GM21529 (cell line): ENCODE measurements around the gene KAT6B.
"Not testable (repeated sequence)": the region's sequence is repeated elsewhere in the genome, so short reads cannot be mapped to it uniquely, and the experiment has no call there.

Experiments used
- ATAC-seq: cut with Tn5 transposase; IDR thresholded peaks from one replicate; pipeline ENCODE4 v1.9.1; 2021; ENCODE audit not compliant: unreplicated experiment

KAT6B gene

GRCh38 chr10:74916283-74916682 is 89.9 kb downstream of the KAT6B start:
- no peak for ATAC-seq

GRCh38 chr10:74917481-74918077 is 91.2 kb downstream of the KAT6B start:
- ATAC-seq: no peak

GRCh38 chr10:74919671-74920070 is 93.3 kb downstream of the KAT6B start:
- ATAC-seq: no peak

- ATAC-seq: not testable (repeated sequence)
Measured at GRCh38 chr10:74921070-74921469, 94.7 kb downstream of the KAT6B start.

- ATAC-seq: no peak
Measured at GRCh38 chr10:74921744-74922143, 95.3 kb downstream of the KAT6B start.

- no peak for ATAC-seq
Measured at GRCh38 chr10:74922921-74923320, 96.5 kb downstream of the KAT6B start.

GRCh38 chr10:74923556-74923955 is 97.2 kb downstream of the KAT6B start:
- ATAC-seq: no peak

- no peak for ATAC-seq
Measured at GRCh38 chr10:74924251-74924963, 98.0 kb downstream of the KAT6B start.

- ATAC-seq: no peak
Measured at GRCh38 chr10:74925291-74925690, 98.9 kb downstream of the KAT6B start.

- no peak for ATAC-seq
Measured at GRCh38 chr10:74925708-74926107, 99.3 kb downstream of the KAT6B start.

GRCh38 chr10:74926791-74927585 is 100.6 kb downstream of the KAT6B start:
- no peak for ATAC-seq

GRCh38 chr10:74927701-74928100 is 101.3 kb downstream of the KAT6B start:
- ATAC-seq: no peak

GRCh38 chr10:74928742-74929191 is 102.4 kb downstream of the KAT6B start:
- ATAC-seq: no peak

GRCh38 chr10:74929197-74929596 is 102.8 kb downstream of the KAT6B start:
- no peak for ATAC-seq

- no peak for ATAC-seq
Measured at GRCh38 chr10:74930965-74931364, 104.6 kb downstream of the KAT6B start.

- no peak for ATAC-seq
Measured at GRCh38 chr10:74932648-74933047, 106.2 kb downstream of the KAT6B start.

- no peak for ATAC-seq
Measured at GRCh38 chr10:74934100-74934812, 107.9 kb downstream of the KAT6B start.

GRCh38 chr10:74936577-74937265 is 110.3 kb downstream of the KAT6B start:
- no peak for ATAC-seq

GRCh38 chr10:74937266-74937856 is 111.0 kb downstream of the KAT6B start:
- ATAC-seq: no peak

GRCh38 chr10:74944205-74944604 is 117.8 kb downstream of the KAT6B start:
- ATAC-seq: no peak
